Liver (tissue), 9 donors: Measurements from ENCODE around the gene MRPL51. TPM values are rescaled to one million over a fixed set of nuclear protein-coding genes. Genes with fewer than 3 reads are reported as not detected.

Source experiments
- DNase-seq: peaks from one replicate; pipeline ENCODE4 v3.0.0-alpha.2; 2017; ENCODE audit warnings: low spot score
- H3K27ac ChIP-seq, 2 donors: one replicate each; pipeline ENCODE4 v1.7.0; 2013; ENCODE audit warnings: inconsistent platforms in 2 of 2, low read length in 2 of 2, control low read depth in 1 of 2, low read depth in 1 of 2, mild to moderate bottlenecking in 1 of 2
- H3K27me3 ChIP-seq, 4 donors: one replicate each; pipeline versions ENCODE4 v1.6.1 to v1.7.0; 2013; ENCODE audit warnings: low read length in 3 of 4, inconsistent platforms in 1 of 4, mild to moderate bottlenecking in 1 of 4, moderate library complexity in 1 of 4; ENCODE audit not compliant: control insufficient read depth in 4 of 4, insufficient read depth in 4 of 4
- H3K36me3 ChIP-seq, 4 donors: one replicate each; pipeline versions ENCODE4 v1.6.1 to v1.7.0; 2013; ENCODE audit warnings: low read length in 3 of 4, mild to moderate bottlenecking in 3 of 4, low read depth in 1 of 4, moderate library complexity in 1 of 4; ENCODE audit not compliant: control insufficient read depth in 4 of 4, insufficient read depth in 3 of 4
- H3K4me1 ChIP-seq, 4 donors: one replicate each; pipeline versions ENCODE4 v1.6.1 to v1.7.0; 2013; ENCODE audit warnings: low read length in 3 of 4, mild to moderate bottlenecking in 3 of 4, moderate library complexity in 1 of 4; ENCODE audit not compliant: control insufficient read depth in 4 of 4, insufficient read depth in 4 of 4
- H3K4me3 ChIP-seq, 3 donors: one replicate each; pipeline versions ENCODE4 v1.6.1 to v1.7.0; 2013; ENCODE audit warnings: low read length in 3 of 3, control low read depth in 1 of 3, low read depth in 1 of 3, mild to moderate bottlenecking in 1 of 3
- H3K9ac ChIP-seq, 2 donors: one replicate each; pipeline ENCODE4 v1.7.0; 2013; ENCODE audit warnings: low read length in 2 of 2, mild to moderate bottlenecking in 2 of 2, moderate library complexity in 2 of 2, control low read depth in 1 of 2, low read depth in 1 of 2
- H3K9me3 ChIP-seq, 4 donors: one replicate each; pipeline versions ENCODE4 v1.6.1 to v1.7.0; 2013; ENCODE audit warnings: low read length in 3 of 4; ENCODE audit not compliant: control insufficient read depth in 4 of 4
- EGR1 ChIP-seq, 2 donors: IDR thresholded peaks; 2 replicates each; pipeline ENCODE4 v1.6.1; 2016 to 2018; ENCODE audit warnings: antibody characterized with exemption in 2 of 2, low read depth in 2 of 2
- FOXA1 ChIP-seq: IDR thresholded peaks from 2 replicates; pipeline ENCODE4 v1.6.1; 2016; ENCODE audit warnings: antibody characterized with exemption
- FOXA2 ChIP-seq: IDR thresholded peaks from 2 replicates; pipeline ENCODE4 v1.6.1; 2016; ENCODE audit warnings: antibody characterized with exemption
- GABPA ChIP-seq, 2 donors: IDR thresholded peaks in 1 of 2; conservative IDR thresholded peaks in 1 of 2; 2 replicates each; pipeline ENCODE4 v1.6.1; 2016; ENCODE audit warnings: antibody characterized with exemption in 2 of 2, mild to moderate bottlenecking in 1 of 2, moderate library complexity in 1 of 2
- HNF4A ChIP-seq, 2 donors: conservative IDR thresholded peaks; 2 replicates each; pipeline ENCODE4 v1.6.1; 2016; ENCODE audit warnings: antibody characterized with exemption in 2 of 2, mild to moderate bottlenecking in 2 of 2
- HNF4G ChIP-seq: IDR thresholded peaks from 2 replicates; pipeline ENCODE4 v1.6.1; 2016; ENCODE audit warnings: antibody characterized with exemption
- JUND ChIP-seq, 2 donors: IDR thresholded peaks; 2 replicates each; pipeline ENCODE4 v1.6.1; 2016; ENCODE audit warnings: antibody characterized with exemption in 2 of 2
- MAX ChIP-seq: IDR thresholded peaks from 2 replicates; pipeline ENCODE4 v1.6.1; 2016; ENCODE audit warnings: antibody characterized with exemption
- NR2F2 ChIP-seq: IDR thresholded peaks from 2 replicates; pipeline ENCODE4 v1.6.1; 2016; ENCODE audit warnings: antibody characterized with exemption
- RAD21 ChIP-seq, 2 donors: IDR thresholded peaks; 2 replicates each; pipeline ENCODE4 v1.6.1; 2016; ENCODE audit warnings: antibody characterized with exemption in 2 of 2, mild to moderate bottlenecking in 2 of 2
- RXRA ChIP-seq, 2 donors: IDR thresholded peaks; 2 replicates each; pipeline ENCODE4 v1.6.1; 2017 to 2018; ENCODE audit warnings: antibody characterized with exemption in 2 of 2, mild to moderate bottlenecking in 1 of 2
- SP1 ChIP-seq: IDR thresholded peaks from 2 replicates; pipeline ENCODE4 v1.6.1; 2018; ENCODE audit warnings: antibody characterized with exemption, mild to moderate bottlenecking
- TAF1 ChIP-seq: conservative IDR thresholded peaks from 2 replicates; pipeline ENCODE4 v1.6.1; 2016; ENCODE audit warnings: antibody characterized with exemption, mild to moderate bottlenecking
- YY1 ChIP-seq: IDR thresholded peaks from 2 replicates; pipeline ENCODE4 v1.6.1; 2016; ENCODE audit warnings: antibody characterized with exemption, mild to moderate bottlenecking
- WGBS: extraction: QIAGEN DNeasy Blood & Tissue Kit; methylation state at CpG from one replicate; pipeline ENCODE4 v1.1.7; 2013; 5-methylcytosine and 5-hydroxymethylcytosine counted together
- polyA plus RNA-seq, 2 donors: library from polyadenylated mRNA; stranded (reverse) in 1 of 2; unstranded in 1 of 2; fragments of 200-250 nt in 1 of 2; fragments of >200 nt in 1 of 2; fragmentation: Nextera tagmentation in 1 of 2; extraction: Ambion mirVana in 1 of 2; gene quantifications; one replicate each; pipeline versions ENCODE4 v1.2.1 to v1.2.3, GENCODE V29; 2013 to 2015
- total RNA-seq, 2 donors: library from RNA; depleted of rRNA; stranded (reverse); fragments of >200 nt; gene quantifications; one replicate each; pipeline ENCODE4 v1.2.3, GENCODE V29; 2014
- TF ChIP-seq, protein P1 (sequence below): IDR thresholded peaks from 2 replicates; pipeline ENCODE4 v1.6.1; 2016; ENCODE audit warnings: antibody characterized with exemption
- TF ChIP-seq, protein P2 (sequence below): IDR thresholded peaks from 2 replicates; pipeline ENCODE4 v1.6.1; 2016; ENCODE audit warnings: antibody characterized with exemption, mild to moderate bottlenecking
- TF ChIP-seq, protein P3 (sequence below): fragments of 150-350 bp; IDR thresholded peaks from 2 replicates; pipeline ENCODE4 v1.5.1; 2017; ENCODE audit warnings: improper control_type of control experiment, low read depth, low read length; ENCODE audit not compliant: missing input control
- donor health status: healthy.
- donor health status: healthy.
- donor health status: healthy.
- donor health status: healthy.
- donor health status: healthy.

MRPL51 gene
- total and polyA plus RNA-seq, 4 donors = 37.6 to 163 (median 48.0) TPM

DNA sequence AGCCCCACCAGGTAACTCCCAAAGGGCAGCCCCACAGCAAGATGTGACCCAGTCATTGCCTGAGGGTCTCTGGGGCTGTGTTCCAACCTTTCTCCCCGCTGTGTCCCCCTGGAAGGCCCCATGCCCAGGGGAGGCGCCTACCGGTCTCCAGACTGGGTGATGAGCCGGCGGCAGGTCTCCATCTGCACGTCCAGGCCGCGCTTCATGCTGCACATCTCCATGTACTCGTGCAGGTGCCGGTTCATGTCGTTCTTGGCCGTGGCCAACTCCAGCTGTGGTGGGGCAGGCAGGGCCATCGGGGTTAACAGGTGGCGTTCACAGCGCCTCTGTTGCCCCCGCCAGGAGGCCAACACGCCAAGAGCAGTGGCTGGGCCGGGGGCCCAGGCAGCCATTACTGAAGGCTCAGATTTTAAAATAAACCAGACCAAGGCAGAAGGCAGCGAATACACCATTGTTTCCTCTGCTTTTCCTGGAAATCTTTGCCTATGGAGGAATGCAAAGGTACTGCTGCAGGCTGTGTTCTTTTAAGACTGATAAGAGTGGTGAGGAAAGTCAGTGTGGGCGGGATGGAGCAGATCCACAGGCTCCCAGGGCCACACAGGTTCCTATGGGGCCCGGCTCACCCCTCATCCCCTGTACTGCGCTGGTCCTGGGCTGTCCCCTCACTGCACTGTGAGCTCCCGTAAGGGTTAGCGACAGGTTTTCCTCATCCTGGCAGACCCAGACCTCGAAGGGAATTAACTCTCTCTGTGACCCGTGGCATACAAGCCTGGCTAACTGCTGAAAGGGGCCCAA lies 48.5 kb upstream of the MRPL51 start:
- H3K9ac ChIP-seq = peak overlapping the region; percentile 45 to 57
- 86% methylated on average over 26 of the region's 26 CpGs for WGBS
- no peaks in the 10 kb centered on the region for H3K27me3 ChIP-seq
- DNase-seq = no peak
- peaks cover 12 to 37% (median 22%) of the 10 kb centered on the region in 4 donors for H3K4me1 ChIP-seq
- no peaks in the 10 kb centered on the region for H3K9me3 ChIP-seq
- no peak overlapping the region for H3K4me3 ChIP-seq
- TF ChIP-seq JUND (IDR thresholded peaks at IDR 0.05) (no peak), YY1 (no peak), HNF4G (no peak), FOXA1 (no peak), HNF4A (conservative IDR thresholded peaks at IDR 0.05) (no peak), FOXA2 (no peak)
- peak overlapping the region; percentile 95 to 98 for H3K27ac ChIP-seq
- H3K36me3 ChIP-seq = peaks cover 15 to 33% (median 25%) of the 10 kb centered on the region in 4 donors

DNA sequence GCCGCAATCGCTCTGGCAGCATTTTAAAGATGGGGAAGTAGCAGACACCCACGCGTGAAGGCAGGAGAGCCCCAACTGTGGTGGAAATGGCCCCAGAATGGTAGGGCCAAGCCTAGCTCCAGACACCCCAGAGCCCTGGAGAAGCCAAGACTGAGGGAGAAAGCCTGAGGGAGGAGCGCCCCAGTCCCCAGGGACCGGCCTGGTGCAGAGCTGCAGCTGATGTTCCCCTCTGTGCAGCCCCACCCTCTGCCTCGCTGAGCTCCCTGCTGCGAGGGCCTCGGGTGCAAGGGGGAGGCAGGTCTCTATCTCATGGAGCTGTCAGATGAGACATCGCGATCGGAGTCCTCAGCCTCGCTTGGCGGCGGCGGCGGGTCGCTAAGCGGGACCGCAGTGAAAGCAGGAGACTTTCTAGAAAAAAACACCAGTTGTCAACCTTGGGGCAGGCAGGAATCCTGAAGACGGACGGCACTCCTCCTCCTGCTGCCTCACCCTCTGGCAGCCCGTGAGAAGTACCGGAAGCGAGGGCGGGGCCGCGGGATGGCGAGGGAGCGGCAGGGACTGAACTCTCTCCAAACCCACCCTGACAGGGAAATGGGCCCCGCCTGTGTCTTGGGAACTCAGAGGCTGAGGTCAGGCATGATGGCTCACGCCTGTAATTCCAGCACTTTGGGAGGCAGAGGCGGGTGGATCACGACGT lies 47.3 kb upstream of the MRPL51 start:
- Histone ChIP-seq H3K9me3 (no peaks in the 10 kb centered on the region), H3K27me3 (no peaks in the 10 kb centered on the region), H3K4me1 (peaks cover 12 to 49% (median 34%) of the 10 kb centered on the region in 4 donors), H3K4me3 (no peak overlapping the region), H3K27ac (peak overlapping the region; percentile 43 to 98), H3K9ac (no peak overlapping the region), H3K36me3 (peaks cover 15 to 36% (median 24%) of the 10 kb centered on the region in 4 donors)
- DNase-seq = peak; percentile 63
- peak; percentile 19 for TF ChIP-seq SP1
- no peak for TF ChIP-seq GABPA (IDR thresholded peaks at IDR 0.05 in 1 of 2, conservative IDR thresholded peaks at IDR 0.05 in 1 of 2)
- TF ChIP-seq, protein P1, sequence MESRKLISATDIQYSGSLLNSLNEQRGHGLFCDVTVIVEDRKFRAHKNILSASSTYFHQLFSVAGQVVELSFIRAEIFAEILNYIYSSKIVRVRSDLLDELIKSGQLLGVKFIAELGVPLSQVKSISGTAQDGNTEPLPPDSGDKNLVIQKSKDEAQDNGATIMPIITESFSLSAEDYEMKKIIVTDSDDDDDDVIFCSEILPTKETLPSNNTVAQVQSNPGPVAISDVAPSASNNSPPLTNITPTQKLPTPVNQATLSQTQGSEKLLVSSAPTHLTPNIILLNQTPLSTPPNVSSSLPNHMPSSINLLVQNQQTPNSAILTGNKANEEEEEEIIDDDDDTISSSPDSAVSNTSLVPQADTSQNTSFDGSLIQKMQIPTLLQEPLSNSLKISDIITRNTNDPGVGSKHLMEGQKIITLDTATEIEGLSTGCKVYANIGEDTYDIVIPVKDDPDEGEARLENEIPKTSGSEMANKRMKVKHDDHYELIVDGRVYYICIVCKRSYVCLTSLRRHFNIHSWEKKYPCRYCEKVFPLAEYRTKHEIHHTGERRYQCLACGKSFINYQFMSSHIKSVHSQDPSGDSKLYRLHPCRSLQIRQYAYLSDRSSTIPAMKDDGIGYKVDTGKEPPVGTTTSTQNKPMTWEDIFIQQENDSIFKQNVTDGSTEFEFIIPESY = no peak
- TF ChIP-seq RAD21 (IDR thresholded peaks at IDR 0.05) = no peak
- TF ChIP-seq NR2F2 = peak; percentile 52
- peak; percentile 26 to 27 for TF ChIP-seq RXRA (IDR thresholded peaks at IDR 0.05)
- TF ChIP-seq HNF4G = no peak
- 61% methylated on average over 35 of the region's 35 CpGs for WGBS

DNA sequence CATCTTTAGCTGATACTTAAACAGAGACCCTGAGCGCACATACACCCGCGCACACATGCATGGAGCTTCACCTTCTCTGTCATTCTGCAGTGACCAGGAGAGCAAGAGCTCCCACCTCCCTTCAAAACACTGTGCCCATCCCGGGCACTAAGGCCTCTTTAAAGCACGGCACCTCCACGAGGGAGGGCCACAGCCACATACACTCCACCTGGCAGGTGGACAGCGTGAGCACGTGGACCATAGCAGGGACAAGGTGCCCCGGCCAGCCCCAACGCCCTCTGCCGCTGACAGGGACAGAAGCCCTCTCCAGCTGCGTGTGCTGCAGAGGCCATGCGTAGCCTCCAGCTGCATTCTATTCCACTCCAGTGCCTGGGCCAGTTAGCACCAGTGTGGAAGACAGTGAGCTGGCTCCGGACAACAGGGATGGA lies 46.7 kb upstream of the MRPL51 start:
- H3K4me1 ChIP-seq = peaks cover 12 to 54% (median 34%) of the 10 kb centered on the region in 4 donors
- TF ChIP-seq RXRA (IDR thresholded peaks at IDR 0.05) = no peak
- TF ChIP-seq, protein P2, sequence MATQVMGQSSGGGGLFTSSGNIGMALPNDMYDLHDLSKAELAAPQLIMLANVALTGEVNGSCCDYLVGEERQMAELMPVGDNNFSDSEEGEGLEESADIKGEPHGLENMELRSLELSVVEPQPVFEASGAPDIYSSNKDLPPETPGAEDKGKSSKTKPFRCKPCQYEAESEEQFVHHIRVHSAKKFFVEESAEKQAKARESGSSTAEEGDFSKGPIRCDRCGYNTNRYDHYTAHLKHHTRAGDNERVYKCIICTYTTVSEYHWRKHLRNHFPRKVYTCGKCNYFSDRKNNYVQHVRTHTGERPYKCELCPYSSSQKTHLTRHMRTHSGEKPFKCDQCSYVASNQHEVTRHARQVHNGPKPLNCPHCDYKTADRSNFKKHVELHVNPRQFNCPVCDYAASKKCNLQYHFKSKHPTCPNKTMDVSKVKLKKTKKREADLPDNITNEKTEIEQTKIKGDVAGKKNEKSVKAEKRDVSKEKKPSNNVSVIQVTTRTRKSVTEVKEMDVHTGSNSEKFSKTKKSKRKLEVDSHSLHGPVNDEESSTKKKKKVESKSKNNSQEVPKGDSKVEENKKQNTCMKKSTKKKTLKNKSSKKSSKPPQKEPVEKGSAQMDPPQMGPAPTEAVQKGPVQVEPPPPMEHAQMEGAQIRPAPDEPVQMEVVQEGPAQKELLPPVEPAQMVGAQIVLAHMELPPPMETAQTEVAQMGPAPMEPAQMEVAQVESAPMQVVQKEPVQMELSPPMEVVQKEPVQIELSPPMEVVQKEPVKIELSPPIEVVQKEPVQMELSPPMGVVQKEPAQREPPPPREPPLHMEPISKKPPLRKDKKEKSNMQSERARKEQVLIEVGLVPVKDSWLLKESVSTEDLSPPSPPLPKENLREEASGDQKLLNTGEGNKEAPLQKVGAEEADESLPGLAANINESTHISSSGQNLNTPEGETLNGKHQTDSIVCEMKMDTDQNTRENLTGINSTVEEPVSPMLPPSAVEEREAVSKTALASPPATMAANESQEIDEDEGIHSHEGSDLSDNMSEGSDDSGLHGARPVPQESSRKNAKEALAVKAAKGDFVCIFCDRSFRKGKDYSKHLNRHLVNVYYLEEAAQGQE = no peak
- TF ChIP-seq JUND (IDR thresholded peaks at IDR 0.05) = no peak
- TF ChIP-seq HNF4G = no peak
- no peak for TF ChIP-seq EGR1 (IDR thresholded peaks at IDR 0.05; ENCODE audit: low read depth in 2 of 2)
- TF ChIP-seq FOXA1 = no peak
- TF ChIP-seq NR2F2 = no peak
- TF ChIP-seq, protein P3, sequence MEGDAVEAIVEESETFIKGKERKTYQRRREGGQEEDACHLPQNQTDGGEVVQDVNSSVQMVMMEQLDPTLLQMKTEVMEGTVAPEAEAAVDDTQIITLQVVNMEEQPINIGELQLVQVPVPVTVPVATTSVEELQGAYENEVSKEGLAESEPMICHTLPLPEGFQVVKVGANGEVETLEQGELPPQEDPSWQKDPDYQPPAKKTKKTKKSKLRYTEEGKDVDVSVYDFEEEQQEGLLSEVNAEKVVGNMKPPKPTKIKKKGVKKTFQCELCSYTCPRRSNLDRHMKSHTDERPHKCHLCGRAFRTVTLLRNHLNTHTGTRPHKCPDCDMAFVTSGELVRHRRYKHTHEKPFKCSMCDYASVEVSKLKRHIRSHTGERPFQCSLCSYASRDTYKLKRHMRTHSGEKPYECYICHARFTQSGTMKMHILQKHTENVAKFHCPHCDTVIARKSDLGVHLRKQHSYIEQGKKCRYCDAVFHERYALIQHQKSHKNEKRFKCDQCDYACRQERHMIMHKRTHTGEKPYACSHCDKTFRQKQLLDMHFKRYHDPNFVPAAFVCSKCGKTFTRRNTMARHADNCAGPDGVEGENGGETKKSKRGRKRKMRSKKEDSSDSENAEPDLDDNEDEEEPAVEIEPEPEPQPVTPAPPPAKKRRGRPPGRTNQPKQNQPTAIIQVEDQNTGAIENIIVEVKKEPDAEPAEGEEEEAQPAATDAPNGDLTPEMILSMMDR = no peak
- no peak for TF ChIP-seq FOXA2
- no peak for TF ChIP-seq GABPA (IDR thresholded peaks at IDR 0.05 in 1 of 2, conservative IDR thresholded peaks at IDR 0.05 in 1 of 2)
- no peak for TF ChIP-seq RAD21 (IDR thresholded peaks at IDR 0.05)
- no peak for TF ChIP-seq HNF4A (conservative IDR thresholded peaks at IDR 0.05)
- TF ChIP-seq TAF1 = no peak
- no peak for TF ChIP-seq MAX
- no peak for TF ChIP-seq SP1
- no peak for TF ChIP-seq YY1

More for the DNA sequence above, 46.7 kb upstream of the MRPL51 start:
- Histone ChIP-seq H3K9me3 (no peaks in the 10 kb centered on the region), H3K27me3 (no peaks in the 10 kb centered on the region), H3K27ac (peak overlapping the region; percentile 43 to 98), H3K4me3 (no peak overlapping the region), H3K36me3 (peaks cover 15 to 36% (median 24%) of the 10 kb centered on the region in 4 donors), H3K9ac (no peak overlapping the region)
- WGBS = 73% methylated on average over 14 of the region's 14 CpGs
- no peak for DNase-seq
